PC-9 (cell line): Measurements from ENCODE around the gene DRD1.
"Not testable (repeated sequence)": the region's sequence is repeated elsewhere in the genome, so short reads cannot be mapped to it uniquely, and the experiment has no call there.

Source experiments
- EZH2 ChIP-seq: fragments of 200-600 bp; sonication (generic); IDR thresholded peaks from 2 replicates; pipeline ENCODE4 v1.8.0; 2017; ENCODE audit warnings: antibody characterized with exemption, low read depth
- TF ChIP-seq, protein P1 (sequence below): fragments of 200-600 bp; sonication (generic); conservative IDR thresholded peaks from 2 replicates; pipeline ENCODE4 v1.6.1; 2017; ENCODE audit warnings: mixed run types, antibody characterized with exemption, mild to moderate bottlenecking, moderate library complexity

- TF ChIP-seq, protein P1, sequence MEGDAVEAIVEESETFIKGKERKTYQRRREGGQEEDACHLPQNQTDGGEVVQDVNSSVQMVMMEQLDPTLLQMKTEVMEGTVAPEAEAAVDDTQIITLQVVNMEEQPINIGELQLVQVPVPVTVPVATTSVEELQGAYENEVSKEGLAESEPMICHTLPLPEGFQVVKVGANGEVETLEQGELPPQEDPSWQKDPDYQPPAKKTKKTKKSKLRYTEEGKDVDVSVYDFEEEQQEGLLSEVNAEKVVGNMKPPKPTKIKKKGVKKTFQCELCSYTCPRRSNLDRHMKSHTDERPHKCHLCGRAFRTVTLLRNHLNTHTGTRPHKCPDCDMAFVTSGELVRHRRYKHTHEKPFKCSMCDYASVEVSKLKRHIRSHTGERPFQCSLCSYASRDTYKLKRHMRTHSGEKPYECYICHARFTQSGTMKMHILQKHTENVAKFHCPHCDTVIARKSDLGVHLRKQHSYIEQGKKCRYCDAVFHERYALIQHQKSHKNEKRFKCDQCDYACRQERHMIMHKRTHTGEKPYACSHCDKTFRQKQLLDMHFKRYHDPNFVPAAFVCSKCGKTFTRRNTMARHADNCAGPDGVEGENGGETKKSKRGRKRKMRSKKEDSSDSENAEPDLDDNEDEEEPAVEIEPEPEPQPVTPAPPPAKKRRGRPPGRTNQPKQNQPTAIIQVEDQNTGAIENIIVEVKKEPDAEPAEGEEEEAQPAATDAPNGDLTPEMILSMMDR = not testable (repeated sequence)
- not testable (repeated sequence) for TF ChIP-seq EZH2
Observed at GRCh38 chr5:175395430-175395829, 48.6 kb downstream of the DRD1 start.
